GM12873 (cell line): Measurements from ENCODE around the gene FUT7.

ENCODE experiments used
- CTCF ChIP-seq: IDR thresholded peaks from 2 replicates; pipeline ENCODE4 v1.5.1; 2012; ENCODE audit warnings: low read depth, mild to moderate bottlenecking, moderate library complexity, low read length, control low read depth; ENCODE audit not compliant: insufficient read depth; ENCODE audit errors: missing control alignments

Gene FUT7

GRCh38 chr9:137015976-137016375, 15.9 kb downstream of the FUT7 start:
- no peak for TF ChIP-seq CTCF

GRCh38 chr9:137015540-137015930, 16.4 kb downstream of the FUT7 start:
- TF ChIP-seq CTCF, result no peak

GRCh38 chr9:137014776-137015539, 16.9 kb downstream of the FUT7 start:
- TF ChIP-seq CTCF, result no peak

- TF ChIP-seq CTCF, result no peak
Observed at GRCh38 chr9:137014166-137014565, 17.7 kb downstream of the FUT7 start.

- TF ChIP-seq CTCF, result no peak
Observed at GRCh38 chr9:137013571-137013940, 18.3 kb downstream of the FUT7 start.

GRCh38 chr9:137012694-137013570, 19.0 kb downstream of the FUT7 start:
- TF ChIP-seq CTCF, result no peak

GRCh38 chr9:137011907-137012675, 19.8 kb downstream of the FUT7 start:
- no peak for TF ChIP-seq CTCF
